Hematopoietic multipotent progenitor cell (in vitro differentiated cells): ENCODE results near the gene PRDM7. TPM values are rescaled to one million over a fixed set of nuclear protein-coding genes. Genes with fewer than 3 reads are reported as not detected.
"Not testable (repeated sequence)": the region's sequence is repeated elsewhere in the genome, so short reads cannot be mapped to it uniquely, and the experiment has no call there.

Experiments used
- DNase-seq, 3 donors: peaks; one replicate each; pipeline ENCODE4 v3.0.0-alpha.2; 2011 to 2015; ENCODE audit warnings: low read depth in 2 of 3, low spot score in 2 of 3
- total RNA-seq: library from RNA; depleted of rRNA; stranded (reverse); fragments of >200 nt; gene quantifications from one replicate; pipeline ENCODE4 v1.2.3, GENCODE V29; 2012

PRDM7 gene
- total RNA-seq, 1 donor, result not detected

DNA sequence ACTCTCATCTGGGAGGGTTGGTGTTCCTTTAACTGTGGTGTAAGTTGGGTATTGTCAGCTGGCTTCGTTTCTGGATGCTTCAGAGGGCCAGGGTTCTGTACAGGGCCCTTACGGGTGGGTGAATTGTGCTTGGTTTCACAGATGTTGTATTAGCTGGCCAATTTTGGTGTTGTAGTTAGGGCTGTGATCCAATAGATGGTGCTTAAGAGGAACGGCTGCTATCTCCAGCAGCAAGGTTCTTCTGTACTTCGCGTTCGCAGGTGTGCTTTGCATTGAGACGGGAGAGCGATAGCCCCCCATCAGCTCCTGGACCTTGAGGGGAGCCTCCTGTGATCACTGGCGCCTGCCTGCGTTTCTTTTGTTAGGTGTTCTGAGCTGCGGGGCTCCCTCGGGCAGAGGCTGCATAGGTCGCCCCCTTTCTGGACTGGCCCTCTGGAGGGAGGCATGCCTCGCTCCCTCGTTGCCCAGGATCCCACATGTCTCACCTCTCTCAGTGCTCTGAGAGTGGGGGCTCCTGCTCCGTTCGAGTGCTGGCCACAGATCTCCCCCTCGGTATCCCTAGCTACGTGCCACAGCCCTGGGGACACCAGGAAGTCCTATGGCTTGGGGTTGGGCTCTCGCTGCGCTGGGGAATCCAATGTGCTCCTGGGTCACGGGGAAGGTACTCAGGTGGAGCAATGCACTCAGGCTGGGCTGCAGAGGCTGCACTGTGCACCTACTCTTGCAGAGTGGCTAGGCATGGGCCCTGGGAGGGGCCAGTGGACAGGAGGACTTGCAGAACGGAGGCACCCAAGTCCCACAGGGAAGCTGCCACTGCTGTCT is 837 bp upstream of the PRDM7 start:
- peak in 2 of 3 donors; percentile 53 to 84 for DNase-seq

DNA sequence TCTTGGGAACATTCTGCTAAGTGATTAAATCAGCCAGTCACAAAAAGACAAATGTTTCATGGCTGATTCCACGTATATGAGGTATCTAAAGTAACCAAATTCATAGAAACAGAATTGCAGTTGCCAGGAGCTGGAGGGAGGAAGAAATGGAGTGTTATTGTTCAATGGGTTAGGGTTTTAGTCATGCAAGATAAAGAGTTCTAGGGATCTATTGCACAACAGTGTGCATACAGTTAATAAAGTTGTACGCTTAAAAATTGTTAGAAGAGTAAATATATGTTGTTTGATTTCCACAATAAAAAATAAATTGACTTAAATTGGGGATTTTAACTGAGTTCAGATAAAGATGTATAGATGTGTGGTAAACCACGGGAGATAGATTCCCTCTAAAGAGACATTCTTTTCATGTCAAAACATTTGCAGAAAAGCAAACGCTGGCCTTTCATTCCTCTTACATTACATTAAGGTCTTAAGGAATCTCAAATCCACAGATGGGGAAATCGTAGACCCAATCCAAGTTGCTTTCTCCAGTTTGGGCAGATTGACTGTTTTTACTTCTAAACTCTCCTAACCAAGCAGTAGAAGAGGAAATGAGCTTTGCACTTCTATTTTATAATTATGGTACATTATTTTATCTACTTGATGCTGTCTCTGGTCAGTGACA is 4.6 kb downstream of the PRDM7 start:
- DNase-seq, result no peak

DNA sequence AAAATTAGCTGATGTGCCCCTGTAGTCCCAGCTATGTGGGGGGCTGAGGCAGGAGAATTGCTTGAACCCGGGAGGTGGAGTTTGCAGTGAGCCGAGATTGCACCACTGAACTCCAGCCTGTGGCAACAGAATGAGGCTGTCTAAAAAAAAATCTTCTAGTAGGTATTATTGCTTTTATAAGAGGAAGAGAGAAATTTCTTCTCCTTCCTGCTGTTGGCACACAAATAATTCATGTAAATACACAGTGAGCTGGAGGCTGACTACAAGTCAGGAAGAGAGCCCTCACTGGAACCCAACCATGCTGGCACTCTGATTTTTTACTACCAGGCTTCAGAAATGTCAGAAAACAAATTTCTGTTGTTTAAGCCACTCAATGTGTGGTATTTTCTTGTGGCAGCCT is 6.7 kb downstream of the PRDM7 start:
- peak in 1 of 3 donors; percentile 68 for DNase-seq

DNA sequence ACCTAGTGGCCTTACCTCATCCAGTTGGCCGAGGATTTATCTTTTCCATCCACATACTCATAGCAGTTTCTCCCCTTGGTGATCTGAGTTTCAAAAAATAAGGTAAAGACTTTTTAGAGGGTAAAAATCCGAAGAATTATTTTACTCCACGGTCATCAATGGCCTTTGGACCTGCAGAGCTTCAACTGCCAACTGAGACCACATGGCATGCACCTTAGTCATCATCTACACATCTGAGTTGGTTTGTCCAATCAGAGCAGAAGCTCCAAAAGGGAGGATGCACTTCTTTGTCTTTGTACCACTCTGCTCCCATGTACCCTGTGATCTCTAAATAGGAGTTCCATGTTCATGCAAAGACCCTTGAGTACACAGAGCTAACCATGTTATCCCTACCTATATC is 15.7 kb downstream of the PRDM7 start:
- no peak for DNase-seq

DNA sequence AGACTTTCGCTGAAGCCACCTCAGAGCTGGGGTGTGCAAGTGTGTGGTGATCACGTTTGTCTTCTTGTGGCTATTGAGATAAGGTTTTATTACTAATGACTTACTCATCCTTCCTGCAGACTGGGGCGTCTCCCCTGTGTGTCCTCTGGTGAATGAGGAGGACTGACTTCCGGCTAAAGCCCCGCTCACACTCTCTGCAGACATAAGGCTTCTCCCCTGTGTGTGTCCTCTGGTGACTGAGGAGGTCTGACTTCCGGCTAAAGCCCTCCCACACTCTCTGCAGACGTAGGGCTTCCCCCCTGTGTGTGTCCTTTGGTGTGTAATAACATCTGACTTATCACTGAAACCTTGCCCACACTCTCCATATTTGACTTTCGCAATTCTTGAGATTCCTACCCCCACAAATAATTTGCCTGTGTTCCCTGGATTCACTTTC is 19.4 kb downstream of the PRDM7 start:
- no peak for DNase-seq

DNA sequence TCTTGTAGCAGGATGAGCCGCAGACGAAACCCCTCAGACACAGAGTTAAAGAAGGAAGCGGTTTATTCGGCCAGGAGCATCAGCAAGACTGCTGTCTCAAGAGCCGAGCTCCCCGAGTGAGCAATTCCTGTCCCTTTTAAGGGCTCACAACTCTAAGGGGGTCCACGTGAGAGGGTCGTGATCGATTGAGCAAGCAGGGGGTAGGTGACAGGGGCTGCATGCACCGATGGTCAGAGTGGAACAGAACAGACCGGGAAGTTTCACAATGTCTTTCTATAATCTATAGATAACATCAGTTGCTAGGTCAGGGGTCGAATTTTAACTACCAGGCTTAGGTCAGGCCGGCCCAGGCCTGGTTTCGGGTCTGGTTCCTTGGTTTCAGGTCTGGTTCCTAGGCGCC is 20.6 kb downstream of the PRDM7 start:
- DNase-seq, result not testable (repeated sequence)

DNA sequence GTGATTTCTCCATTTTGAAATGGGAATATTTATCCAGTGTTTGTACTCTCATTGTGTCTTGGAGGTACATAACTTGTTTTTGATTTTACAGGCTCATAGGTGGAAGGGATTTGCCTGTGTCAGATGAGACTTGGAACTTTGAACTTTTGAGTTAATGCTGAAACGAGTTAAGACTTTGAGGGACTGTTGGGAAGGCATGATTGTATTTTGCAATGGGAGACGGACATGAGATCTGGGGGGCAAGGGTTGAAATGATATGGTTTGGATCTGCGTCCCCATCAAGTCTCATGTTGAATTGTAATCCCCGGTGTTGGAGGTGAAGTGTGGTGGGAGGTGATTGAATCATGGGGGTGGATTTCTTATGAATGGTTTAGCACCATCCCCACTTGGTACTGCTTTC is 21.8 kb downstream of the PRDM7 start:
- no peak for DNase-seq

DNA sequence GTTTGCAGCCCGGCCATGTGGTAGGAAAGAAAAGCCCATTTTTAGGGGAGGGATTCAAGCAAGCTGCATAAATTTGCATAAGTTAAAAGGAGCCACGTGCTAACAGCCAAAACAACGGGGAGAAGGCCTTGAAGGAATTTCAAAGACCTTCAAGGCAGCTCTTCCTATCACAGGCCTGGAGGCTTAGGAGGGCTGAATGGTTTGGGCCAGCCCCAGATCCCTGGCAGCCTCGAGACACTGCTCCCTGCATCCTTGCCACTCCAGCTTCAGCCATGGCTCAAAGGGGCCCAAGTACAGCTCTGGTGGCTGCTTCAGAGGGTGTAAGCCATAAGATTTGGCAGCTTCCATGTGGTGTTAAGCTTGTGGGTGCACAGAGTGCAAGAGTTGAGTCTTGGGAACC is 22.6 kb downstream of the PRDM7 start:
- no peak for DNase-seq

DNA sequence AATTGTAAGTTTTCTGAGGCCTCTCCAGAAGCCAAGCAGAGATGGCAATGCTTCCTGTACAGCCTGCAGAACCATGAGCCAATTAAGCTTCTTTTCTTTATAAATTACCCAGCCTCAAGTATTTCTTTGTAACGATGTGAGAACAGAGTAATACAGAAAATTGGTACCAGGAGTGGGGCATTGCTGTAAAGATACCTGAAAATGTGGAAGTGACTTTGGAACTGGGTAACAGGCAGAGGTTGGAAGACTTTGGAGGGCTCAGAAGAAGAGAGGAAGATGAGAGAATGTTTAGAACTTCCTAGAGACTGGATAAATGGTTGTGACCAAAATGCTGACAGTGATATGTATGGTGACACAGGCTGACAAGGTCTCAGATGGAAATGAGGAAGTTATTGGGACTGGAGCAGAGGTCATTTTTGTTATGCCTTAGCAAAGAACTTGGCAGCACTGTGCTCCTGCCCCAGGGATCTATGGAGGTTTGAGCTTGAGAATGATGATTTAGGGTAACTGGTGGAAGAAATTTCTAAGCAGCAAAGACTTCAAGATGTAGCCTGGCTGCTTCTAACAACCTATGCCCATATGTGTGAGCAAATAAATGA is 23.1 kb downstream of the PRDM7 start:
- DNase-seq, result no peak

DNA sequence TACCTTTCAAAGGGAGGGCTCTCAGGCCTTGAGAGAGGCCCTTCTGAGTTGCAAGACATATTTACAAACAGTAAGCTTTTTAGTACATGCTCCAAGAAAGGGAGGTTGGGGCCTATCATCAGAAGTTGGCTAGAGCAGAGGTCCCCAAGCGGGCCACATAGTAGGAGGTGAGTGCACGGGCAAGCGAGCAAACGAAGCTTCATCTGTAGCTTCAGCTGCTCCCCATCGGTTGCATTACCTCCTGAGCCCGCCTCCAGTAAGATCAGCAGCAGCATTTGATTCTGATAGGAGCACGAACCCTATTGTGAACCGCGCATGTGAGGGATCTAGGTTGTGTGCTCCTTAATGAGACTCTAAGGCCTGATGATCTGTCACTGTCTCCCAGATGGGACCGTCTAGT is 26.2 kb downstream of the PRDM7 start:
- DNase-seq, result no peak

DNA sequence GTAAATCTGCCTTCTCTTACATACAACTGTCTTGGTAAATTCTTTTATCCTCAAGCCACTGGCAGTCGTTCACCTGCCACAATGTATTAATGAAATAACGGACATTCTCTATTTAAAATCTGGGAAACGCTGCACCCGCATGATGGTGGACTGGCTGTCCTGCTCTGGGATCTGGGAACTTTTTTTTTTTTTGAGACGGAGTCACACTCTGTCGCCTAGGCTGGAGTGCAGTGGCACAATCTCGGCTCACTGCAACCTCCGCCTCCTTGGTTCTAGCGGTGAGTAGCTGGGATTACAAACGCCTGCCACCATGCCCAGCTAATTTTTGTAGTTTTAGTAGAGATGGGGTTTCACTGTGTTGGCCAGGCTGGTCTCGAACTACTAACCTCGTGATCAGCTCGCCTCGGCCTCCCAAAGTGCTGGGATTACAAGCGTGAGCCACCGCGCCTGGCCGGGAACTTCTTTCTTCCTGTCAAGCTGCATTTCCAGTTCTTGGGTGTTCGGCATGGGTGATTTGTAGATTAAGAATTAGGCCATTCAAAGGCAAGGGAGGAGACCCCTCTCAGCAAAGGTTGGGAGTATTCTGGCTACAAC is 28.3 kb downstream of the PRDM7 start:
- DNase-seq, result no peak

DNA sequence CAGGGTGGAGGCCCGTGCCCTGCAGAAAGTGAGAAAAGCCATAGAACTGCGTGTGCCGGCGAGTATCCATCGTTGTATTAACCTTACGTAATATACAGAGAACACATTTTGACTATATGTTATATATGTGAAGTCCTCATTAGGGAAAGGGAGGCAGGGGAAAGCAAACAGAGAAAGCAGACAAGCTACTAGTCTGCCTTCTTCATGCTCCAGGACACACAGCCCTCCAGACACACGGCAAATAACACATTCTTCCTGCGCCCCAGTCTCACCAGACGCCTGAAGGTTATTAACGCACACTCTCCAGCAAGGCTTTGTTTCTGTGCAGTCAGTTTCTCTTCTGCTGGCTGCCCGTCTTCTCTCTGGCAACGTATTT is 28.8 kb downstream of the PRDM7 start:
- DNase-seq, result no peak

DNA sequence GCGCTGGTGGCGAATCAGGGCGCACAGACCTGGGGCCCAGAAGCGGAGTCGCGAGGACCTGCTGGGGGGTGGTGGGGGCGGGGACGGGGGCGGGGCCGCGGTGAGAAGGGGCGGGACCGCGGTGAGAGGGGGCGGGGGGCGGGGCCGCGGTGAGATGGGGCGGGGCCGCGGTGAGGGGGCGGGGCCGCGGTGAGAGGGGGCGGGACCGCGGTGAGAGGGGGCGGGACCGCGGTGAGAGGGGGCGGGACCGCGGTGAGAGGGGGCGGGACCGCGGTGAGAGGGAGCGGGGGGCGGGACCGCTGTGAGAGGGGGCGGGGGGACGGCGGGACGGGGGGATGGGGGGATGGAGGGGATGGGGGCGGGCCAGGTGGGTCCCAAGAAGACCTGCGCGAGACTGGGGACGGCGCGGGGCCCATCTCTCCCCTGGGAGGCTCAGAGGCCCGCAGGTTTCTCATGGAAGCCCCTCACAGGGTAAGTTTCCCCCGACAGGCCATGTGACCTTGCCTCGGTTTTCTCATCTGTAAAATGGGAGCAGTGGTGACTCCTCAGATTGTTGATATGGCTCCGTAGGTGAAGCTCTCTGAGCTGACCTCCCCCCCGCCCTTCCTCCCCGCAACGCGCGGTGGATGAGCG is 29.3 kb downstream of the PRDM7 start:
- DNase-seq, result no peak

DNA sequence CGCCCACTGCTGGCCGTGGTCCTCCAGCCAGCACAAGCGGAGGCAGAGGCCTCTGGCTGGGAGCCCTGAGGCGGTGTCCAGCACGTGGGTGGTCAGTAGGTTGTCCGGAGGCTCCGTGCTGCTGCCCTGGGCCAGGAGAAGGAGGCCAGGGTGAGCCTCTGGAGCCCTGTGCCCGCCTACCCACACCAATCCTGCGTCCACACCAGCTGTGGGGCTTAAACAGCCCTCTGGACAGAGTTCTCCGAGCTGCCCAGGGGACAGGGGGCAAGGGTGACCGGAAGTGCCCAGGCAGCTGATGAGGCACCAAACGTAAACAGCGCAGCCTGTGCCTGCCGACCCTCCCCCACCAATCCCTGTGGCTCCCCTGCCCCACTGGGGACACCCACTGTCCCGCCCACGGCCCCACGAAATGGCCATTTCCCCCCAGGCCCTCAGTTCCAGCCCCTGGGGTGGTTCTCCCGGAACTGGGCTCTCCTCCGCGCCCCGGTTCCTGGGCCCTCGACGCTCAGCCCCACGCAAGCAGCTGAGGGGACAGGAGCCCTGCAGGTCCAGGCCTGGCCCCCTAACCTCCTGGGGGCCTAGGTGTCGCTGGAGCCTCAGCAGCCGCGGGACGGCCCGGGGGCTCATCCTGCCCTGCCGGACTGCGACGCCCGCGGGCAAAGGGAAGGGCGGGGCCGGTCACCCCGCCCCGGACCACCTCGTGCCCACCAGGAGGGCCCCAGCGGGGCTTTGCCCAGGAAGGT is 30.0 kb downstream of the PRDM7 start:
- no peak for DNase-seq

DNA sequence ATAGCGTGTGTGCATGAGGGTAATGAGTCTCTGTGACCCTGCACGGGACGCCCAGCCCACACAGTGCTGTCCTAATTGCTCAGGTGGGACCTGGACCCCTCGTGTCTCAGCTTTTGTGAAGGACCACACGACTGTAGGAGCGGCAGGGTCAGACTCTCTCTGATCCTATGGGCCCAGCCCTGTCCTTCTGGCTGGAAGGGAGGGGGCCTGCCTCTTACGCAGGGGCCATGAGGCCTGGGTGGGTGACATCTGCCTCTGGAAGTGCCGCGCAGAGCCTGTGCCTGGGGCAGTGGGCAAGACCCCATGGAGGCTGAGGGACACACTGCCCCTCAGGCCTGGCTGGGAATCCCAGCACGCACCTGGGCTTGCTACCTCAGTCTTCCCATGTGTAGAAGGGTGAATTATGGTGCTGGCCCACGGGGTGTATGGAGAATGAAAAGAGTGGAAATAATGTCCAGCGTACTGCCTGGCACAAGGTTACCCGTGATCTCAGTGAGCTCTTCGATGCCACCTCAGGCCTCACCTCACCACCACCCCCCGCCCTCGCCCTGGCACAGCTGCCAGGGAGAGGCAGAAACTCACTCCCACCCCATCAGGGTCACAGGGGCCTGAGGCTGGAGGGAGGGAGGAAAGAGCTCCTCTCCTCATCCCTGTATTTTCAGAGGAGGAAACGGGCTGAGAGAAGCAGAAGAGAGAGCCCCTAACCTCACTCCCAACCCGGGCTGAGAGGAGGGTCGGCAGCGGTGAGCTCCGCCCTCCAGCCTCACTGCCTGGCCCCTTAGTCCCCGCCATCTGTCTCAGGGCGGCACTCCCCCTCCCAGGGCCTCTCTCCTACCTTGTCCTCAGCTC is 30.8 kb downstream of the PRDM7 start:
- DNase-seq, result no peak

DNA sequence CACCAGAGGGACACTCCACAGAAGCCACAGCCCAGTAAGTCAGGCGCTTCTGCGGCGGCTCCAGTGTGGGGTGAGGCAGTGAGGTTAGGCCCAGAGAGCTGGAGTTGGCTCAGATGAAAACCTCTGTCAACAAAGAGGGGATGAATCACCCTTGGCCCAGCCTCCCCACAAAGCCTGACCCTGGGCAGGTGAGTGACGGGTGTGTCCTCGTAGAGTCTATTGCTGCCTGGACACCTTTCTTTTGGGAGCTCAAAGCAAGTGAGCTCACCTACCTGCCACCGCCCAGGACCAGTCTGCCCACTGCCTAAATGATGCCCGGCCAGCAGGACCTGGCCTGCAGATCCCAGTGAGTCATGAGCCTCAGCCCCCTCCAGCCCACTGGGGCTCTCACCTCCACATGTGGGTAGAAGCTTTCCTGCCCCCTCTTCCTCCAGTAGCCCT is 33.0 kb downstream of the PRDM7 start:
- DNase-seq, result no peak

DNA sequence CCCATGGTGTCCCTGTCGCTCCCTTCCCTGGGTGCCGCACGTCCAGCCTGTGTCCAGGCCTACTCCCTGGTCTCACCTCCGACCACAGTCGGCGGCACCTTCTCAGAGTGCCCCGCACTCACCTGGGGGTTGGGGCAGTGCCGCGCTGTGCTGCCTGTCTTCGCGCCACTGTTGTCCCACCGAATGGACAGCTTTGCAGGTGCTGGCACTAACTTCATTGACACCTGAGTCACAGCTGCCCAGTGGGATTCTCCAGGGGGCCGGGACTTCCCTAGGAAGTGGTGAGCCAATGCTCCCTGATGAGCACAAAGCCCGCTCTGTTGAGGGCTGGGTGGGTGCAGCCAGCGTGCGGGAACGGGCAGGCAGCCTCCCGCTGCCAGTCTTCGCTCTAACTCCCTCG is 33.6 kb downstream of the PRDM7 start:
- DNase-seq, result no peak

DNA sequence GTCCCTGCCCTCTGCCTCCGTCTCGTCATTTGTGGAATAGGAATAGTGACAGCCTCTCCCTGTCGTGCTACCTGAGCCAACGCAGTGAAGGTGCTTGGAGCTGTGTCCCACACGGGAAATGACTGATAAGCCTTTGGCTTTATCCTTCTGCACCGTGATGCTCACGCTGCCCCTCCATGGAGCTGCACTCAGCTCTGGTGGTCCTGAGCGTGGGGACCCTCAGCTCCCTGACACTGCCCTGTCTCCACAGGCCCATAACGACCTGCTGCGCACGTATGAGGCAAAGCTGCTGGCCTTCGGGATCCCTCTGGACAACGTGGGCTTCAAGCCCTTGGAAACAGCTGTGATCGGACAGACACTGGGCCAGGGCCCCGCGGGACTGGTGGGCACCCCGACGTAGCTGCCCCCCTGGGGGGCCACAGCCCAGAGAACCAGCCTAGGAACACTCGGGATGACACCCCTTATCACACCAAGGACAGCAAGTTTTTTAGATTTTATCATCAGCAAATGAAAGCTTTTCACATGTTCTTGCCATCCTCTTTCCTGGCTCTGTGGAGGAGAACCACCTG is 34.1 kb downstream of the PRDM7 start:
- DNase-seq, result no peak

DNA sequence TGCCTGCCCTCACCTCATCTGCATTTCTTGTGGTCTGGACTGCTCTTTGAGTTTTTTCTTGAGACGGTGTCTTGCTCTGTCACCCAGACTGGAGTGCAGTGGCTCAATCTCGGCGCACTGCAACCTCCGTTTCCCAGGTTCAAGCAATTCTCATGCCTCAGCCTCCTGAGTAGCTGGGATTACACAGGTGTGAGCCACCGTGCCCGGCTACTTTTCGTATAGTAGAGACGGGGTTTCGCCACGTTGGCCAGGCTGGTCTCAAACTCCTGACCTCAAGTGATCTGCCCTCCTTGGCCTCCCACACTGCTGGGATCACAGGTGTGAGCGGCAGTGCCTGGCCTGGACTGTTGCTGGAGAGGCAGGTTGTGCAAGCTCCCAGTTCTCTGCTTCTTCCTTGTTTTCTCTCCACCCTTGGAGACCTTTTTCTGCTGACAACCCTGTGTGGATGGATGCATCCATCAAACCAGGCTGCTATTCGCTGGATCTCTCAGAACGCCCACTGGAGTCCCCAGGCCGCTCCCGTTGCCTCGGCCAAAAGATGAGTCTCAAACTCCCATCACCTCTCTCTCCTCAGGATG is 35.1 kb downstream of the PRDM7 start:
- no peak for DNase-seq
